Coronary artery (tissue), 2 donors: ENCODE measurements around the gene KIF18A.
"Not testable (repeated sequence)": the region's sequence is repeated elsewhere in the genome, so short reads cannot be mapped to it uniquely, and the experiment has no call there.

ENCODE experiments used
- DNase-seq: peaks from one replicate; pipeline ENCODE4 v3.0.0-alpha.2; 2017; ENCODE audit warnings: low spot score
- H3K27ac ChIP-seq, 2 donors: fragments of 200-600 bp; sonication (generic); one replicate each; pipeline ENCODE4 v1.5.1; 2016 to 2019
- H3K4me3 ChIP-seq: fragments of 200-600 bp; sonication (generic); 2 replicates; pipeline ENCODE4 v1.5.1; 2016; ENCODE audit warnings: mild to moderate bottlenecking, moderate library complexity
- TF ChIP-seq, protein P1 (sequence below): fragments of 200-600 bp; sonication (generic); IDR thresholded peaks from one replicate; pipeline ENCODE4 v1.5.1; 2019; ENCODE audit warnings: antibody characterized with exemption

KIF18A gene

GRCh38 chr11:28099715-28100114 is 8.2 kb downstream of the KIF18A start:
- no peak overlapping the region for H3K4me3 ChIP-seq
- TF ChIP-seq, protein P1, sequence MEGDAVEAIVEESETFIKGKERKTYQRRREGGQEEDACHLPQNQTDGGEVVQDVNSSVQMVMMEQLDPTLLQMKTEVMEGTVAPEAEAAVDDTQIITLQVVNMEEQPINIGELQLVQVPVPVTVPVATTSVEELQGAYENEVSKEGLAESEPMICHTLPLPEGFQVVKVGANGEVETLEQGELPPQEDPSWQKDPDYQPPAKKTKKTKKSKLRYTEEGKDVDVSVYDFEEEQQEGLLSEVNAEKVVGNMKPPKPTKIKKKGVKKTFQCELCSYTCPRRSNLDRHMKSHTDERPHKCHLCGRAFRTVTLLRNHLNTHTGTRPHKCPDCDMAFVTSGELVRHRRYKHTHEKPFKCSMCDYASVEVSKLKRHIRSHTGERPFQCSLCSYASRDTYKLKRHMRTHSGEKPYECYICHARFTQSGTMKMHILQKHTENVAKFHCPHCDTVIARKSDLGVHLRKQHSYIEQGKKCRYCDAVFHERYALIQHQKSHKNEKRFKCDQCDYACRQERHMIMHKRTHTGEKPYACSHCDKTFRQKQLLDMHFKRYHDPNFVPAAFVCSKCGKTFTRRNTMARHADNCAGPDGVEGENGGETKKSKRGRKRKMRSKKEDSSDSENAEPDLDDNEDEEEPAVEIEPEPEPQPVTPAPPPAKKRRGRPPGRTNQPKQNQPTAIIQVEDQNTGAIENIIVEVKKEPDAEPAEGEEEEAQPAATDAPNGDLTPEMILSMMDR: no peak
- no peak overlapping the region for H3K27ac ChIP-seq
- no peak for DNase-seq

DNA sequence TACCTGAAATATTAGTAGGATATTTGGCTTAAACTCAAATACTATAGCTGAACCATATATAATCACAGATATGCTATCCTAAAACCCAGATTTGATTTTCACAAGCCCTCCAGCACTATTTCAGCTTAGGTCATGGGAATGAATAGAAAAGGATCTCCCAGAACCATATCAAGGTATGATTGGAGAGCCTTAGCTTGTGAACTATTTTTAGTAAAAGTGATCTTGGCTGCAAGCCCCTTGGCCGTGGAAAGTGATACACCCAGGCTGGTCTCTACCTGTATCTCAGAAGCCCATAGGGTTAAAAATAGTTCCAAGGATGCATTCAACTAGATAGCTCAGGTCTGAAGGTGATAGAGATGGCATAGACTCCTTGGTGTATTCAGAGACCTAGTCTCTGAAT is 9.7 kb downstream of the KIF18A start:
- TF ChIP-seq, protein P1: no peak
- Histone ChIP-seq H3K27ac (no peak overlapping the region), H3K4me3 (no peak overlapping the region)
- no peak for DNase-seq

GRCh38 chr11:28092786-28093185 is 15.2 kb downstream of the KIF18A start:
- no peak overlapping the region for H3K27ac ChIP-seq
- no peak for DNase-seq
- TF ChIP-seq, protein P1: no peak
- no peak overlapping the region for H3K4me3 ChIP-seq

- H3K27ac ChIP-seq: no peak overlapping the region
- TF ChIP-seq, protein P1: no peak
- no peak overlapping the region for H3K4me3 ChIP-seq
- no peak for DNase-seq
Observed at GRCh38 chr11:28090052-28090749, 17.8 kb downstream of the KIF18A start.

- H3K4me3 ChIP-seq: no peak overlapping the region
- H3K27ac ChIP-seq: no peak overlapping the region
- no peak for DNase-seq
- TF ChIP-seq, protein P1: no peak
Observed at GRCh38 chr11:28089378-28089777, 18.6 kb downstream of the KIF18A start.

- DNase-seq, H3K4me3 ChIP-seq, H3K27ac ChIP-seq: not testable (repeated sequence)
Observed at GRCh38 chr11:28087693-28088092, 20.3 kb downstream of the KIF18A start.

- DNase-seq, H3K27ac ChIP-seq, H3K4me3 ChIP-seq: not testable (repeated sequence)
Observed at GRCh38 chr11:28087192-28087591, 20.8 kb downstream of the KIF18A start.

DNA sequence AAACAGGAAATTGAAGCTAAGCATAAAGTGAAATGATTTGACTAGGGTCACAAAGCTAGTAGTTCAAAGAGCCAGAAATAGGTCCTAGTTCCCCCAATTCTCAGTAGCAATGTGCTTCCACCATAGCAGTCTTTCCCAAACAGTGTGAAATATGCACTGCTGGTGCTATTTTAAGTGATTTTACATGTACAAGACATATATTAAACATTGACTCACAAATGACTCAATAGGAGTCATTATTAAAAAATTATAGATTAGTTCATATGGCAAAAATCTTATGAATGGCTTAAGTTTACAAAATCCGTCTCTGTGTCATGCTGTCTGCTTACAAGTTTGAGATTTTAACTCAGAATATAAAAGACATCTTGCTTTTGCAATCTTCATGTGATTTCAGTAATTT is 21.4 kb downstream of the KIF18A start:
- H3K27ac ChIP-seq: no peak overlapping the region
- TF ChIP-seq, protein P1: no peak
- no peak overlapping the region for H3K4me3 ChIP-seq
- no peak for DNase-seq
